ENCODE results near the gene RAP1GAP2.

GRCh38 chr17:2871720-2872119, 75.5 kb downstream of the RAP1GAP2 start:
- TF ChIP-seq CTCF (IDR thresholded peaks at IDR 0.05) (no peak), POLR2A (IDR thresholded peaks at IDR 0.05) (no peak)

Measured in uterus (tissue), 2 donors.